CD4-positive, alpha-beta T cell treated with Interleukin-10 for 1 hour (primary cell): ENCODE data around the gene RIMBP2.
"Not testable (repeated sequence)": the region's sequence is repeated elsewhere in the genome, so short reads cannot be mapped to it uniquely, and the experiment has no call there.

Experiments used
- DNase-seq: peaks from one replicate; pipeline ENCODE4 v3.0.0-alpha.2; 2020

The RIMBP2 gene

DNA sequence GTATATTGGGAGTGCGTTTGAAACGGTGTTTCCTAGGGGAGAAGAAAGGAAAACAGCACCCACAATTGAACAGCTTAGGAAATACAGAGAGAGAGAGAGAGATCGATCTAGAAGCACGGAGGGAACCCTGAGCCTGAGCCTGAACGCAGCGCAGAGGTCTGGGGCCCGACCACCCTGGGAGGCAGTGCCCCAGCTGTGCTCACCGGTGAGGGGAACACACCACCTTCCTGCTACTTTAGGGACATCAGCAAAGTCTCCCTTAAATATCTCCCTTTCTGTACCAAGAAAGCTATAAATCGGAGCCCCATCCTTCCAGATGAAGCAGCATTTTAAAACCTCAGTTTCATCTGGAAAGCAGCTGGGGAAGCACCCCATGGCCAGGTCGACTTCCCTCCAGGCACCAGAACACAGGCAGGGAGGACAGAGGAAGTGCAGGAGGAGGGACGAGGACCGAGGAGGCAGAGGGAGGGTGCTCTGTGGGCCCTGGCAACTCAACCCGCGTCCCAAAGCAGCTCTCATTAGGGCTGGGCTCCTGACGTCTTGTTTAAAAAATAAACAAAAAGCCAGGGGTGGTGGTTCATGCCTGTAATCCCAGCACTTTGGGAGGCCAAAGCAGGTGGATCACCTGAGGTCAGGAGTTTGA is 12.2 kb downstream of the RIMBP2 start:
- DNase-seq = no peak

DNA sequence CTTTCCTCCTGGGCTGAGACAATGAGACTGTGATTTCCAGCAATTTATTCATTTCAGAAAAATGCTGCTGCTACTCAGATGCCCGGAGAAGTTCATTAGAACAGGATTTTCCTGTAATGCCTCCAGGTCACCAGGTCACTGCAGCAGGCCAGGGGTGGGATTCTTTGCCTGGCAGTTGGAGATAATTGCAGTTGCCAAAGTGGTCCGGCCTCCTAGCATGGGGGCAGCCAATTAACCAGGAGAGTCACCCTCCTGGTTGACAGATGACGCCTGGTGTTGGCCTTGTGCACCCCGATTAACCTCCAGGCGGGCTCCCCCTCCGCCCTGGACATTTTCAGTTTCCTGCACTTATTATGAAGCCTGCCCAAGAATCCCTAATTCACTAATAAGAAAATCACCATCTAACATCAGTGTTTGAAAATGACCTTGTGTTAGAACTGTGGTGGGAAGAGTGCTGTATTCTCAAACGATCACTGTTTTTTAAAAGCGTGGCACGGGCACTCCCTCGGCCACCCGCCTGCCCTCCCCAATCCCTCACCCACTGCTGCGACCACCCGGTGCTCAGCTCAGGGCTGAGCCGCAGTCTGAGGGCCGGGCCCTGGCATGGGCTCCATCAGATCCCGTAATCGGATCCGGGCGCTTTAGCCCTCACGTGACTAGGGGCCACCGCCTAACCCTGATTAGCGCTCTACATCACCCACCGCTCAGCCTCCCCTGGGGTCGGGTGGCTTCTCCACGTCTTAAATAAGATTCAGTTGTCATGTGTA is 12.9 kb downstream of the RIMBP2 start:
- no peak for DNase-seq

DNA sequence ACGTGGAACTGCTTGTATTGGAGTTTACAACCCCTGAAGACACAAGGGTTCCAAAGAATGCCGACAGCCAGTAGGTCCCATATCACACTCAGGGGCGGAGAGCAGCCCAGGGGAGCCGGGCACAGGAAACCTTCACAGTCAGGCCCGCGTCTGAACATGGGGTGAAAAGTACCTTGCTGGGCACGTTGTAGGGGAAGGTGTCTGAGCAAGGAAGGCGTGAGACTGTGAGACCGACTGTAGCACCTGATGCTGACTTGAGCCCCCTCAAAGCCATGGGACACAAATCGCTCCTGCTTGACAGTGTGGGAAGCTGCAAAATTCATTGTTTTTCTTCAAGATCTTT is 14.7 kb downstream of the RIMBP2 start:
- no peak for DNase-seq

DNA sequence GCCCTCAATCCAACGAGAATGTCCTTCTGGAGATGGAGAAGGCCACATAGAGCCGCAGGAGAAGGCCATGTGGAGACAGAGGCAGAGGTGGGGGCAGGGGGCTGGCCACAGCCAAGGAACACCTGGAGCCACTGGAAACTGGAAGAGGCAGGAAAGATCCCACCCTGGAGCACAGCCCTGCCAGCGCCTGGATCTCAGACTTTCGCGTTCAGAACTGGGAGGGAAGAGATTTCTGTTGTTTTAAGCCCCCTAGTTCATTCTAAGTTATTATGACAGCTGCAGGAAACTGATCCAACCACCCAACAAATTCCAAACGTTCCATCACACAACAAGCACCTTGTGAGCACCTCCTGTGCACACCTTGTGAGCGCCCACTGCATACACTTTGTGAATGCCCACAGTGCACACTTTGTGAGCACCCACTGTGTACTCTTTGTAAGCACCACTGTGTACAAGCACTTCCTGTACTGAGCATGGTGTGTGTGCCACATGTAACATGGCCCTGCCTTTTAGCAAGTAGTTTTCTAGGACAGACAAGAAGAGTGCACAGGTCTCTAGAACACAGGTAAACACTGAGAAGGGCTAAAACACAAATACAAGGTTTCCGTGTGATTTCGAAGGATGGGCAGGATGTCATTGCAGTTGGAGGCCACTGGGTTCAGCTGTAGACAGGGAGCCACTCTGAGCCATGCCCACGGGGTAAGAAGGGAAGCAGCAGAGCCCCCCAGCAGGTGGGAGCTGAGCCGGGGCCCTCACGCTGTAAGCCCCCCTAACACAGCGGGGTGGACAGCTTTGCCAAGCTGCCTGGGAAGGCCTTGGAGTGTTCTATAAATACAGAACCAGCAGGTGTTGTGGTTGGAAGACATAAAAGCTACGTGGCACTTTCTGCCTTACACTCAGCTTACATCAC is 15.4 kb downstream of the RIMBP2 start:
- DNase-seq = no peak

DNA sequence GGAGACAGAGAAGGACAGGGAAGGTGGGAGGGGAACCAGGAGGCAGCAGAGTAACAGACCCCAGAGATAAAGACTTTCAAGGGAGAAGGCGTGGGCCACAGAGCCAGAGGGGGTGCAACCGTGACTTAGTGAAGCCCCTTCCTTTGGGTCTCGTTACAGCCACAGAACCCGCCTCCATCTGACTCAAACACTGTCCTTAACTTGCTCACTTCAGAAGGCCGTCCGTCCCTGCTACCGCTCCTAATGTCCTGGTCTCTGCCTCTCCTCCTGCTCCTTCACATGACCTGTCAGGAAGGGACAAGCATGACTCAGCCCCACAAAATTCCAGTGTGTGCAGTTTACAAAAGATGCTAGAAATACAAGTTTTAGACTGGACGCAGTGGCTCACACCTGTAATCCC is 18.0 kb downstream of the RIMBP2 start:
- DNase-seq = no peak

DNA sequence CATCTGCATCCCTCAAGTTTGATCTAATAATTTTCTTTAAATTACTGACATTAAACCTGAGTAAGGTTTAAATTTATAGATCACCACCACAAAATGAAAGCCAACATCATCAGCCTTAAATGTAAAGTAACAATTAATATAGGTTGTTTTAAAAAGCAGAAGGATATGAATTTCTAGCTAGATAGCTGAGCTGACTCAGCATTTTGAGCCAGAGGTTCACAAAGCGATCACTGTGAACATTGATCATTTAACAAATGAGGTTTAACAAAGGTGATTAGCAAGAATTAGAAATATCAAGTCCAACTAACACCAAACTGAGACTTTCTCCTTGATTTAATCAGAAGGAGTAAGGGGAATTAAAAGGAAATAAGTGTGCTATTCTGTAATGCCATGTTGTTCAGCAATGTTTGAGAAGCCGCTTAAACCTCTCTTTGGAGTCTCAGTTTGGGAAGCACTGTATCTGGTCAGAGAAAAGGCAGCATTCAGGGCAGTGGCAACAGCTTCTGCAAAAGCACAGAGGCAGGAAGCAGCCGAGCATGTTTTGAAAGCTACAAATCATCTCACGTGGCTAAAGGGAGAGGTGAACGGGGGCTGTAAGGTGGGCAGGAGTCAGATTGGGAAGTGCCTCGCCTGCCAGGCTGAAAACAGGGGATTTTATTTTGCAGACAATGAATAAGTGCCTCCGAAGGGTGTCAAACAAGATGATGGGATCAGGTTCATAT is 19.6 kb downstream of the RIMBP2 start:
- no peak for DNase-seq

DNA sequence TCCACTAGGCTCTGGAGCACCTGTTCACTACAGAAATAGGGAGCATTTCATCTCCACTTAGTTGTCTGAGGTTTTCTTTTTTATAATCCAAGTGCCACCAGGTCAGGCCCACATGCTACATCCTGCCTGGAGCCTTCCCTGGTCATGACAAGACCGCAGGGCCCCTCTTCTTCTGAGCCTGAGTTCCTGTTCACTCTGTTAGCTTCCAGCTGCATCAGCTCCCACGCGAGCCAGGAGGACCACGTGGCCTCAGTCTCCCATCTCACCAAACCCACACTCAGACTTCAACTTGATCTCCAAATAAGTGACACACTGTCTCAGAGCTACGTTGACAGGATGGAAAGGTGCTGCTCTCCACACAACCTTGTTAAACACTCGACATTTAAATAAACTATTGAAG is 21.0 kb downstream of the RIMBP2 start:
- no peak for DNase-seq

DNA sequence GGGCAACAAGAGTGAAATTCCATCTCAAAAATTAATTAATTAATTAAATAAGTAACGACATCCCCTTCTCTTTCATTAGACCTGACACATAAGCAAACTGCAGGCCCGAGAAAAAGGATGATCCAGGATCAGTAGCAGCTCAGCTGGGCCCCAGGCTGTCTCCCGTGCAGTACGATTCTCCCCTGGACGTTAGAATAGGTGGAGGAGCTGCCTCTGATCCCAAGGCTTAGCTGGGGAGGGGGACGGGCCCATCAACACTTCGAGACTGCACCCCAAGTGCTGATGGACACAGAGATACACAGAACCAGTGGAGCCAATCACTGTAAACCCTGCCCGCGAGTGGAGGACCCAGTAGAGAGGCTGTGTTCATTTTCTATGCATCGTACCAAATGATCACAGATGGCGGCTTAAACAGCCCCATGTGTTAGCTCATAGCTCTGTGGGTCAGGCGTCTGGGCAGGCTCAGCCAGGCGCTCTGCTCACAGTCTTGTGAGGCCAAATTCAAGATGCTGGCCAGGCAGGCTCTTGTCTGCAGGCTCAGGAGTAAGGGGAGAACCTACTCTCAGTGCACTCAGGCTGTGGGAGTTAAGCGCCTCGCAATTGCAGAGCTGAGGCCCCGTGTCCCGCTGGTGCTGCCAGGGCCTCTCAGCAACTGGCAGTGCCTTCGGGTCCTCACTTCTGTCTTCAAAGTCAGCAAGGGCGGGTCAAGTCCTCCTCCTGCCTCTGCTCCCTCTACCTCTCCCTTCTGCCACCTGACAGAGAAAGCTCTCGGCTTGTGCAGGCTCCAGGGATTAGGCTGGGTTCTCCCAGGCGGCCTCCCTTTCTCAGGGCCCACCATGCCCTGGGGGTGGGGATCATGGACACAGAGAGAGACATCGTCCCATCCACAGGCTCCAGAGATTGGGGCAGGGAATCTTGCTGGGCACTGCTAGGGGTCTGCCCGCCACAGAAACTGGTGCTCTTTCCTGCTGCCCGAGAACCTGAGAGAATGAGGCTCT is 26.4 kb downstream of the RIMBP2 start:
- DNase-seq = no peak

DNA sequence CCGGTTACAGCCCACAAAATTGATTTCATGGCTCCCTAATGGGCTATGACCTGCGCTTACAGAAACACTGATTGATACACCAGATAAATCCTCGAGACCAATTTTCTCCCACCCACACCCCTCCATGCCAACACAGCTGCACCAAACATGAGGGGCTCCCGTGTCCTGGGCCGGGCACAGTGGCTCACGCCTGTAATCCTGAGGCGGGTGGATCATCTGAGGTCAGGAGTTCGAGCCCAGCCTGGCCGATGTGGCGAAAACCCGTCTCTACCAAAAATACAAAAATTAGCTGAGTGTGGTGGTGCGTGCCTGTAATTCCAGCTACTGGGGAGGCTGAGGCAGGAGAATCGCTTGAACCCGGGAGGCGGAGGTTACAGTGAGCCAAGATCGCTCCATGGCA is 27.1 kb downstream of the RIMBP2 start:
- DNase-seq = not testable (repeated sequence)

DNA sequence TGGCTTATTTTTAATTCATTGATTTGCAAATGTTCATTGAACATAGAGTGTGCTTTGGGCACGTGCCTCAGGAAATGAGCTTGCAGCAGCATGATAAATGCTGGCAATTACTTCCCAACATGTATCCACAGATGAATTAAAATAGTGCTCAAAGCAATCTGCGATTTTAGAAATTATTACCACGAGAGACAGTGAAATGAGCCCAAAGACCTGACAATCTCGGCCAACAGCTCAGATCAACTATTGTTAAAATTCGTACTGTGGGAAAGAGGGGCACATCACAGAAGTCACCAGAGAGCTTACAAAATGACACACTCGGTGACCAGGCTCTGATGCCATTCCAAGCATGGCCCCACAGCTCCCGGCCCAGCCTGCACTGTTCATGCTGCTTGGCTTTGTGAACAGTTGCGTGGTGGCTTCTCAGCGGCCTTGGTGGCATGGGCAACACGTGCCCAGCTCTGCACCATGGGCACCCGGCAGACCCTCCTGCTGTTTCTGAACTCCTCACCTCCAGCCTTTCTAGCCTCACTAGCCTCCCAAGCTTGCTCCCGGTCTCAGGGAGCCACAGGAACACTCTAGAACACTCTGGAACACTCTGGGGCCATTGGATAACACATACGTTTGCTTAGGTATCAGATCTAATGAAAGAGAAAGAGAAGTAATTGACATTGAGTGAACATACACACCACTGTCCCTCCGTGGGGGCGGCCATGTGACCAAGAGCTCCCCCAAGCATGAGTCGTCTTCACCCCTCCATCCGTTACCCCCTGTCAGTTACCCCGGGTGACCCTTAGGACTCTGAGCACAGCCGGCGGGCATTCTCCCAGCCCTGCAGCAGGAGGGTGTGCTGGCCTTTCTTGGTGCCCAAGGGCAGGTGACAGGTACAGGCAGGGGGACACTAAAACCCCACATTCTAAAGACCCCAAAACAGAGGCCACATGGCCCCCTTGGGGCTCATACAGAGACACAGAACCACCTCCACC is 28.0 kb downstream of the RIMBP2 start:
- no peak for DNase-seq

DNA sequence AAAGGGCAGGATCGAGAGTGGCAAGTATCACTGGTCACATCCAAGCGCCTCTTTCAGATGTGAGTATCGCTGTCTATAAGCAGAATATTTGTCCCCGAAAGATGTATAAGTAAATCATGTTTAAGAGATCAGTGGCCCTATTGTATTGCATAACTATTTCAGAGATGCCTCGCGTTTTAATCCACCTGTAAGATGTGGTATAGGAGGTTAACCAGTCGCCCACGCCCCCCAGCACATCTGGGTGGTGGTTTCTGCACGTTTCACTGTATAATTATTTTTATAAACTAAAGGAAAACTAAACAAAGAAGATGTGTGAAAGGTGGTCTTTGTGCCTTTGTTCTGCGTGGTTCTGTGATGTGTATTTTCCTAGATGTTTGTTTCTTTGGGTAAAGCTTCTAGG is 28.9 kb downstream of the RIMBP2 start:
- DNase-seq = no peak

DNA sequence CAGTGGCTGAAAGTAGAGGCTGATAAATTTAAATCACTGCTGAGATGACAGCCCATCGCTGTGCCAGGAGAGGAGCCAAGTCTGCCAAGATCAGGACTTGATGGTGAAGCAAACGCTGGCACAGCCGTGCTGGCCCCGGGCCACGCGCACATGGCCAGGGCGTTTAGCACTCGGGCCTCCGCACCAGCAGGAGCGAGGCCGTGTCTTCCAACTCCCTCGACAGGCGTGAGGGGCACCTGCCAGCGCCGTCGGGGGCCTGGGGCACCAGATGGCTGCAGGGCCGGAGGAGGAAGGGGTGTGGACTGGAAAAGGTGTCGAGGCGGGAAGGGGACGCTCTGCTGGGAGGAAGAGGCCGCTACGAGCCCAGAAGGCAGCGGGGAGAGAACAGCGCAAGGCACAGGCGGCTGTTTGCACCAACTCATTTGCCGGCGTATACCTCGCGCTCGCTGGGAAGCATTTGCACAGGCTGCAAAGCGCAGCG is 29.5 kb downstream of the RIMBP2 start:
- no peak for DNase-seq

DNA sequence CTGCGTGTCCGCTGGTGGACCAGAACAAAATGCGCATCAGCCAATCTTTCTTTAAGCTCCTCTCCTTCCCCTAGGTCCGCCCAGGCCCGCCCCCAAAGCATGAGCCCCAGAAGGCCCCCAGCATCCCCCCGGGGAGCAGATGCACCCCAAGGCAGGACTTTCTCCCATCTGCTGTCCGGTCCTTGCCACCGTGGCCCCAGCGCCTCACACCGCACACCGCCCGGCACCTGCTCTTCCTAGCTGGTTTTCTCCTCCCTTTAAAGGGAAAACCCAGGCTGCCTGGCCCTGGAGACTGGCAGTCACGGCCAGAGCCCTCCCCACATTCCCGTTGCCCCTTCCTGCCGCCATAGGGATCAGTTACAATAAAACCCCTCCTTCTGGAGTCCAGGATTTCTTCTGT is 30.2 kb downstream of the RIMBP2 start:
- no peak for DNase-seq

DNA sequence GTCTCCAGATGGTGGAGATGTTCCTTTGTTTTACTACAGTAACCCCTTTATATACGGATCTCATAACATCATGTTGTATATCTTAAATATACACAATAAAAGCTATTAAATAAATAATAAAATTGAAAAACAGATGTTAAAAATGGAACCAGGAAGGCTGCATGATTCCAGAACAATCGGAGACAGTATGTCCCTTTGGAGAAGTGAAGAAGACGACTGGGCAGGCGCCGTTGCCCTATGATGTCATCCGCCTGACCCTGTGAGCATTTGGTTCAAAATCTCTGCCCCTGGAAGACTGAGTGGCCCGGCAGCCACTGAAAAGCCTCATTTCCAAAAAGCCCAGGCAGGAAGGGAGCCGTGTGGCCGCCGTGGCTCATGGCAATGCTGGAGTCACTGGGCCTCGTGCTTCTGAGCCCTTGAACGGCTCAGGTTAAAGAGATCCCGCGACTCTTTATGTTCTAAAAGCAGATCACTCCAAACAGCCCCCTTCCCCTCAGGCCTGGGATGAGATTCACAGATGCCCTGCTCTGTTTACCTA is 30.8 kb downstream of the RIMBP2 start:
- no peak for DNase-seq

DNA sequence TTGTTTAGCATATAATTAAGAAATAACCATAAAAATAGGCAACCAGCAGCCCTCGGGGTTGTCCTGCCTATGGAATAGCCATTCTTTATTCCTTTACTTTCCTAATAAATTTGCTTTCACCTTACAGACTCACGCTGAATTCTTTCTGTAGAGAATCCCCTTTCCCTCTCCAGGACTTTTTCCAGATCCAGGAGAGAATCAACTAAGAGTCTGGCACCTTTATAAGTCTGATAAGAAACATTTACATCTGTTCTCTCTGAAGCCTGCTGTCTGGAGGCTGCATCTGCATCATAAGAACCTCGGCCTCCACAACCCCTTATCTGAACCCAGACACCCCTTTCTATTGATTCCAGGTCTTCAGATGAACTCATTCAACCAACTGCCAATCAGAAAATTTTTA is 32.3 kb downstream of the RIMBP2 start:
- DNase-seq = no peak

DNA sequence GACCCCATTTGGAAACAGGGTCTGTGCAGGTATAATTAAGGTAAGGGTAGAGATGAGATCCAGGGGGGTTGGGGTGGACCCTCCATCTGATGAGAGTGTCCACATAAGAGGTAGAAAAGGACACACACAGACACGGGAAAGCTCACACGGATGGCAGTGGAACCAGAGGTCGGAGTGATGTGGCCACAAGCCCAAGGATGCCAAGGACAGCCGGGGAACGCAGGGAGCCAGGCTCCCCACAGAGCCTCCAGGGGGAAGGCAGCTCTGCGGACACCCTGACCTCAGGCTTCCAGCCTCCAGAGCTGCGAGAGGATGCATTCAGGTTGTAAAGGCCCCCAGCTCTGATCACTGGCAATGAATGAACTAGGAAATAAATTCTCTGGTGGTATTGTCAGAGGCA is 33.0 kb downstream of the RIMBP2 start:
- DNase-seq = no peak

DNA sequence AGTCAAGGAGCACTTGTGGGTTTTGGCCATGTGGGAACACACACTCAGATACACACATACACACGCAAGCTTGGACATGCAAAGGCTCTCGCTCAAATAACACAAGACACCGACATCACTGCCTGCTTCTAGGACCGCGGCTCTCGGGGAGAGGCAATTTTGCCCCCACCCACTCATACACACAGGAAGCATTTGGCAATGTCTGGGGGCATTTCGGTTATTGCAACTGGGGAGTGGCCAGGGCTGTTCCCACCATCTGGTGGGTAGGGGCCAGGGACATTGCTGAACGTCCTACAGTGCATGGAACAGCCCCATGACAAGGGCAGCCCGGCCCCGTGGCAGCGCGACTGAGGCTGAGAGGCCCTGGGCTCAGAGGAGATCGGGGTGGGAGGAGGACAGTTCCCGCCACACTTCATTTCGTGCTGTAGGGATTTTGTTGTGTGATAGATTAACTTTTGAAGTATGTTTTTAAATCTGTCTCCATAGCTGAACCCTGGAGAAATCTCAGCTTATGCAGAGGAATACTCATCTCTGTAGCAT is 35.6 kb downstream of the RIMBP2 start:
- DNase-seq = no peak

DNA sequence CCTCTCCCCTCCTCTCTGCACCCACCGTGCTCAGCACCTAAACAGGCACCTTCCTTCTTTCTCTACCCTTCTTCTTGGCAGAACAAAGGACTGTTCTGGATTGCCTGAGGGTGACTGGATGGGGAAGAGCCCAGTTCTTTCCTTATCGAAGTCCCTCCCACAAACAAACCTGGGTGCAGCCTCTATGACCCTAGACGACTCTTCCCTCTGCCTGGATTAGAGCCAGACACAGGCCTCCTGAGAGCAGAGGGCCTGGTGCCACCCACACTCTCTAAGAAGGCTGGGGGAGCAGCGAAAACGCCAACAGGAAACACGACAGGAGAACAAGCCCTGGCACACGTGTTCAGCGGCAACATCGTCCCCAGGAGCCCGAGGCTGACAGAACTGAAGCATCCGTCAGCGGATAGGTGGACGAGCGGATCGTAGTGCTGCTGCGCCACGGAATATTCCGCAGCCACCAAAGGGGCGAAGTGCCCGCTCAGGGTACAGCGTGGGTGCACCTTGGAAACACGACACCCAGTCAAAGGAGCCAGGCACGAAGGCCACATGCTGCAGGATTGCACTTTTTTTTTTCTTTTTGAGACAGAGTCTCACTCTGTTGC is 38.0 kb downstream of the RIMBP2 start:
- no peak for DNase-seq

DNA sequence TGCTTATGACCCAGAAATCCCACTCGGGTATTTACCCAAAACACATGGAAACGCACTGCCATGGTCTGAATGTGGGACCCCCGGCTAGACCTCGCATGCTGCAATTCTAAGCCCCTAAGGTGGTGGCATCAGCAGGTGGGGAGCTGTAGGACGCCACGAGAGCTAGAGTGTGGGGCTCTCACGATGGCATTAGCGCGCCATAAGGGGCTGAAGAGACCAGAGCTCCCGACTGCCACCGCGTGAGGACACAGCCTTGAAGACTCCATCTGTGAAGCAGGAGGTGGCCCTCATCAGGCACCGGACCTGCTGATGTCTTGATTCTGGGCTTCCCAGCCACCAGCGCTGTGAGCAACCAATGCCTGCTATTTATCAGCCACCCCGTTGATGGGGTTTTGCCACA is 40.3 kb downstream of the RIMBP2 start:
- DNase-seq = no peak
